ENCODE measurements around the gene AP2A2. TPM values are rescaled to one million over a fixed set of nuclear protein-coding genes. Genes with fewer than 3 reads are reported as not detected.
"Not testable (repeated sequence)": the region's sequence is repeated elsewhere in the genome, so short reads cannot be mapped to it uniquely, and the experiment has no call there.

AP2A2 gene
- total RNA-seq, 1 donor from 2014 or later = 9.5 TPM

GRCh38 chr11:1014276-1014675, 88.6 kb downstream of the AP2A2 start:
- no peak for FAIRE-seq
- H3K36me3 ChIP-seq (ENCODE audit: control insufficient read depth, insufficient read depth, low read length) = peaks cover 15% of the 10 kb centered on the region
- TF ChIP-seq CTCF (IDR thresholded peaks at IDR 0.05; ENCODE audit: insufficient read depth, low read length, severe bottlenecking) = no peak
- no peaks in the 10 kb centered on the region for H3K27me3 ChIP-seq (ENCODE audit: control insufficient read depth, insufficient read depth, low read length)
- no peak for DNase-seq (ENCODE audit: low read depth)
- H3K4me3 ChIP-seq (ENCODE audit: low read depth, low read length) = no peak overlapping the region

- DNase-seq (ENCODE audit: low read depth) (no peak), FAIRE-seq (no peak)
- no peaks in the 10 kb centered on the region for H3K27me3 ChIP-seq (ENCODE audit: control insufficient read depth, insufficient read depth, low read length)
- no peak for TF ChIP-seq CTCF (IDR thresholded peaks at IDR 0.05; ENCODE audit: insufficient read depth, low read length, severe bottlenecking)
- H3K4me3 ChIP-seq (ENCODE audit: low read depth, low read length) = no peak overlapping the region
- H3K36me3 ChIP-seq (ENCODE audit: control insufficient read depth, insufficient read depth, low read length) = peaks cover 10% of the 10 kb centered on the region
Observed at GRCh38 chr11:1015064-1015463, 89.4 kb downstream of the AP2A2 start.

GRCh38 chr11:1015826-1016545, 90.3 kb downstream of the AP2A2 start:
- Histone ChIP-seq H3K27me3 (ENCODE audit: control insufficient read depth, insufficient read depth, low read length) (no peaks in the 10 kb centered on the region), H3K4me3 (ENCODE audit: low read depth, low read length) (no peak overlapping the region), H3K36me3 (ENCODE audit: control insufficient read depth, insufficient read depth, low read length) (peaks cover 6% of the 10 kb centered on the region)
- DNase-seq (ENCODE audit: low read depth) (no peak), FAIRE-seq (no peak)
- TF ChIP-seq CTCF (IDR thresholded peaks at IDR 0.05; ENCODE audit: insufficient read depth, low read length, severe bottlenecking) = no peak

GRCh38 chr11:1016610-1017126, 91.0 kb downstream of the AP2A2 start:
- FAIRE-seq = peak; percentile 100
- not testable (repeated sequence) for H3K4me3 ChIP-seq (ENCODE audit: low read depth, low read length); H3K27me3 ChIP-seq (ENCODE audit: control insufficient read depth, insufficient read depth, low read length); H3K36me3 ChIP-seq (ENCODE audit: control insufficient read depth, insufficient read depth, low read length)
- peak; percentile 3 for DNase-seq (ENCODE audit: low read depth)

- DNase-seq (ENCODE audit: low read depth) (peak; percentile 13), FAIRE-seq (no peak)
- Histone ChIP-seq H3K36me3 (ENCODE audit: control insufficient read depth, insufficient read depth, low read length) (no peaks in the 10 kb centered on the region), H3K4me3 (ENCODE audit: low read depth, low read length) (no peak overlapping the region), H3K27me3 (ENCODE audit: control insufficient read depth, insufficient read depth, low read length) (no peaks in the 10 kb centered on the region)
- TF ChIP-seq CTCF (IDR thresholded peaks at IDR 0.05; ENCODE audit: insufficient read depth, low read length, severe bottlenecking) = no peak
Observed at GRCh38 chr11:1017269-1018005, 91.8 kb downstream of the AP2A2 start.

GRCh38 chr11:1018091-1018490, 92.4 kb downstream of the AP2A2 start:
- DNase-seq (ENCODE audit: low read depth) (no peak), FAIRE-seq (no peak)
- Histone ChIP-seq H3K4me3 (ENCODE audit: low read depth, low read length) (no peak overlapping the region), H3K36me3 (ENCODE audit: control insufficient read depth, insufficient read depth, low read length) (no peaks in the 10 kb centered on the region), H3K27me3 (ENCODE audit: control insufficient read depth, insufficient read depth, low read length) (no peaks in the 10 kb centered on the region)
- no peak for TF ChIP-seq CTCF (IDR thresholded peaks at IDR 0.05; ENCODE audit: insufficient read depth, low read length, severe bottlenecking)

All from bronchial epithelial cell (primary cell).